ENCODE data around the gene ANKRD13B. TPM values are rescaled to one million over a fixed set of nuclear protein-coding genes. Genes with fewer than 3 reads are reported as not detected.
A peak's percentile ranks its signal among the peaks of the same experiment; 100 is the strongest.

Gene ANKRD13B
- total RNA-seq, 1 donor from 2014 or later: 7.9 TPM

DNA sequence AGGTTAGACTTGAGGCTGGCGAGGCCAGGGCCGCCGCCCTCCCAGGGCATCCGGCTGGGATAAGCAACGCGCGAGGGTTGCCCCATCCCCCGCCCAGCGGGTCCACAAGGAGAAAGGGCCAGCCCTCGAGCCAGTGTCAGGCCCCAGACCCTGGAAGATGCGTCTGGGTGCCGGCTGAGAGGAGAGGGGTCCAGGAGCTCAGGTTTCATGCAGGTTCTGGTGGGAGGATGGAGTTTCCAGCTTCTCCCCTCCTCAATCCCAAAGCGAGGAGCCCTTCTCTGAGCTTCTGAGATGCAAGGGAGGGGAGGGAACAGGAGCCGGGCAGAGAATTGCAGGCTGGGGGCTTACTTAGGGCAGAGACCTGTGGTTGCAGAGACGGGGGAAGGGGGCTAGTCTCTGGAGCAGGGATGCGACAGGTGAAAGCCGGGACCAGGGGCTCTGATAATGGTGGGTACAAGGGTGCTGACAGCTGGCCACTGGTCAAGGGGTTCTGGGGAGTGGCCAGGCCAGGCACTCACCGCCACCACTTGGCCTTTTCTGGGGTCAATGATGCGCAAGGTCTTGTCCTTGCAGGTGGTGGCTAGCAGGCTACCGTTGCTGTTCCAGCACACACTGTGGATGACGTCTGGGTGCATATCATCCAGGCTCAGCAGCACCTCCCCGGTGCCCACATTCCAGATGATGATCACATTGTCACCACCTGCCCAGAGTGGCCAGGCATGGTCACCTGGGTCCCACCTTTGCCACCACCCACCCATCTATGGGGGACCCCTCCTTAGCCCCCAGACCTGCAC, 25.5 kb downstream of the ANKRD13B start:
- Histone ChIP-seq H3K4me1 (peaks cover 71% of the 10 kb centered on the region), H3K4me3 (peak overlapping the region; percentile 39 to 43), H3K27ac (peak overlapping the region; percentile 52), H3K9me3 (no peaks in the 10 kb centered on the region), H3K27me3 (no peaks in the 10 kb centered on the region), H3K36me3 (no peaks in the 10 kb centered on the region)
- intact Hi-C loops (cut with DNase I): loop anchor here (5.0 kb wide), 1 partner anchor 36 kb away; no protein-coding TSS in a partner anchor
- no peak for TF ChIP-seq POLR2A (IDR thresholded peaks at IDR 0.05)
- TF ChIP-seq, protein P1, sequence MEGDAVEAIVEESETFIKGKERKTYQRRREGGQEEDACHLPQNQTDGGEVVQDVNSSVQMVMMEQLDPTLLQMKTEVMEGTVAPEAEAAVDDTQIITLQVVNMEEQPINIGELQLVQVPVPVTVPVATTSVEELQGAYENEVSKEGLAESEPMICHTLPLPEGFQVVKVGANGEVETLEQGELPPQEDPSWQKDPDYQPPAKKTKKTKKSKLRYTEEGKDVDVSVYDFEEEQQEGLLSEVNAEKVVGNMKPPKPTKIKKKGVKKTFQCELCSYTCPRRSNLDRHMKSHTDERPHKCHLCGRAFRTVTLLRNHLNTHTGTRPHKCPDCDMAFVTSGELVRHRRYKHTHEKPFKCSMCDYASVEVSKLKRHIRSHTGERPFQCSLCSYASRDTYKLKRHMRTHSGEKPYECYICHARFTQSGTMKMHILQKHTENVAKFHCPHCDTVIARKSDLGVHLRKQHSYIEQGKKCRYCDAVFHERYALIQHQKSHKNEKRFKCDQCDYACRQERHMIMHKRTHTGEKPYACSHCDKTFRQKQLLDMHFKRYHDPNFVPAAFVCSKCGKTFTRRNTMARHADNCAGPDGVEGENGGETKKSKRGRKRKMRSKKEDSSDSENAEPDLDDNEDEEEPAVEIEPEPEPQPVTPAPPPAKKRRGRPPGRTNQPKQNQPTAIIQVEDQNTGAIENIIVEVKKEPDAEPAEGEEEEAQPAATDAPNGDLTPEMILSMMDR (IDR thresholded peaks at IDR 0.05): no peak
- TF ChIP-seq POLR2AphosphoS5 (IDR thresholded peaks at IDR 0.05; ENCODE audit: insufficient read depth in 1 of 2, low read depth in 1 of 2): no peak
- no peak for DNase-seq (ENCODE audit: extremely low spot score in 2 of 2)

DNA sequence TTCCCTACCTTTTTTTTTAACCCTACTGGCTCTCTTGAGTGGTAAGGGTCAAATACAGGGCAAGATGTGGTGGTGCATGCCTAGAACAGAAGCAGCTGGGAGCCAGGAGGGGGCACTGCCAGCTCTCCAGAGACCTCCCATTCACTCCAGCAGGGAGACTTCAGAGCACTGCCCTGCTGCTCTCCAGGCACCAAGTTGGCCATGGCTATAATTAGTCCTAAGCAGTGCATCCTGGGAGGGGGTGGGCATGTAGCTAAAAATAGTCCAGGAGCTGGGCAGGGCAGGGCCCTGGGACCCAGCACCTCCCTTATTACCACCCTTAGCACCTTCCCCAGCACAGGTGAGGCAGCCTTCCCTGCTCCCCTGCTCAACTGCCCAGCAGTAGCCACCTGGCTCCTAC, 26.3 kb downstream of the ANKRD13B start:
- intact Hi-C loops (cut with DNase I): loop anchor here (5.0 kb wide), 1 partner anchor 37 kb away; no protein-coding TSS in a partner anchor

DNA sequence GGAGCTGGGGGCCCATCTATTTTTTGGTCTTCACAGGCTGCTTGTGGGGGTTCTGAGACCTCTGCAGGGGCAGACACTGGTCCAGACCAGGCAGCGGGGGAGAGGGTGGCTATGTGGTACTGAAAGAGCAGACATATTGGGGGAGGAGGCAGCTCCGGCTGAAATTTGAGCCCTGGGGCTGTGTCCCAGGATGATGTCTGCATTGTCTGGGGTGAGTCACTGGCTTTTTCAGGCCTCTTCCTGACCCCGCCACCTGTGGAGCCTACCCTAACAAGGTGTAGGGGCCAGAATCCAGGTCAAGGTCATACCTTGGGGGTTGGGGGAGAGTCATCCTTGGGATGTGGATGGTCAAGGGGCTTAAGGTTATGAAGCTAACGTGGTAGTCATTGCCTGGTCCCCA, 27.3 kb downstream of the ANKRD13B start:
- Histone ChIP-seq H3K9me3 (no peaks in the 10 kb centered on the region), H3K4me3 (no peak overlapping the region), H3K4me1 (peaks cover 60% of the 10 kb centered on the region), H3K27ac (no peak overlapping the region), H3K27me3 (no peaks in the 10 kb centered on the region), H3K36me3 (no peaks in the 10 kb centered on the region)
- TF ChIP-seq POLR2A (IDR thresholded peaks at IDR 0.05) (no peak), POLR2AphosphoS5 (IDR thresholded peaks at IDR 0.05; ENCODE audit: insufficient read depth in 1 of 2, low read depth in 1 of 2) (no peak)
- TF ChIP-seq, protein P1 (IDR thresholded peaks at IDR 0.05): no peak
- DNase-seq (ENCODE audit: extremely low spot score in 2 of 2): no peak
- intact Hi-C loops (cut with DNase I): no loop called here

More for the DNA sequence above, 26.3 kb downstream of the ANKRD13B start:
- Histone ChIP-seq H3K27me3 (no peaks in the 10 kb centered on the region), H3K27ac (no peak overlapping the region), H3K36me3 (no peaks in the 10 kb centered on the region), H3K4me3 (no peak overlapping the region), H3K4me1 (peaks cover 63% of the 10 kb centered on the region), H3K9me3 (no peaks in the 10 kb centered on the region)
- TF ChIP-seq, protein P1 (IDR thresholded peaks at IDR 0.05): no peak
- TF ChIP-seq POLR2AphosphoS5 (IDR thresholded peaks at IDR 0.05; ENCODE audit: insufficient read depth in 1 of 2, low read depth in 1 of 2): no peak
- no peak for TF ChIP-seq POLR2A (IDR thresholded peaks at IDR 0.05)
- no peak for DNase-seq (ENCODE audit: extremely low spot score in 2 of 2)

DNA sequence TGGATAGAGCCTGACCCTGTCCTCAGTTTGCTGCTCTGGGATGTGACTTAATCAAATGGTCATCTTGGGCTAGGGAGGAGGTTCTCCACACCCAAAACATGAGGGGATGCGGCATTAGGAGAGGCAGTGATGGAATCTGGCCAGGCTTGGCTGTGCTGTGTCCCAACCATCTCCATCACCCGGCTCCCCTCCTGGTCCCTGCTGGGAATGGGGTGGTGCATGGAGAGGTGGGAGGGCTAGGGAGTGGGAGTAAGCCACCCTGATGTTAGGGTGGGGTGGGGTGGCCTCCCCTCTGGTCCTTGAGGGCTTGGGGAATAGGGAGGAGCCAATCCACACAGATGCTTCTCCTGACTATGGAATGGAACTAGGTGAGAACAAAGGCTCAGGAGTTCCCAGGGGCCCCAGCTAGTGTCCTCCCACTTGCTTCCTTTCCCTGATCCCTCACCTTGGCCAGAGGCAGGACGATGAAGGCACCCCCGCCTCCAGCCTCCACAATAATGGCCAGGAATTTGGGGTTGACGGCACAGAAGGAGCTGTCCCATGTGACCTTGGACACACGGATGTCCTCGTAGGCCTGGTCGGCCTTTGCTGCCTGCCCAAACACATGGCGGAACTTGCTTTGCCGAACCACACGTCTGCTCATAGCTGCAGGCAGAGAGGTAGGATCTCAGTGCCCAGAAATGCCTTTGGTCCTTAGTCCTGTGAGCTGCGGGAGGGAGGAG, 28.0 kb downstream of the ANKRD13B start:
- DNase-seq (ENCODE audit: extremely low spot score in 2 of 2): no peak
- Histone ChIP-seq H3K27me3 (no peaks in the 10 kb centered on the region), H3K4me3 (no peak overlapping the region), H3K36me3 (no peaks in the 10 kb centered on the region), H3K9me3 (no peaks in the 10 kb centered on the region), H3K4me1 (peaks cover 59% of the 10 kb centered on the region), H3K27ac (no peak overlapping the region)
- TF ChIP-seq POLR2AphosphoS5 (IDR thresholded peaks at IDR 0.05; ENCODE audit: insufficient read depth in 1 of 2, low read depth in 1 of 2) (no peak), POLR2A (IDR thresholded peaks at IDR 0.05) (no peak)
- TF ChIP-seq, protein P1 (IDR thresholded peaks at IDR 0.05): no peak
- intact Hi-C loops (cut with DNase I): no loop called here
